HL-60 (cell line): ENCODE measurements around the gene SAE1.

Source experiments
- DNase-seq, 2 experiments: peaks; one replicate each; pipeline ENCODE4 v3.0.0-alpha.2; 2010 to 2020; ENCODE audit warnings: low read depth in 1 of 2, low spot score in 1 of 2
- H3K27ac ChIP-seq: fragments of 250-450 bp; sonication (Bioruptor Pico); replicated peaks from 2 replicates; pipeline ENCODE4 v1.5.1; 2020; ENCODE audit warnings: mild to moderate bottlenecking, moderate library complexity
- H3K27me3 ChIP-seq: fragments of 250-450 bp; sonication (Bioruptor Pico); 2 replicates; pipeline ENCODE4 v1.5.1; 2021; ENCODE audit warnings: mild to moderate bottlenecking, moderate library complexity; ENCODE audit not compliant: insufficient read depth, poor library complexity, severe bottlenecking
- H3K4me3 ChIP-seq: replicated peaks from 2 replicates; pipeline ENCODE4 v1.5.1; 2011; ENCODE audit warnings: mild to moderate bottlenecking, control low read depth, low read length; ENCODE audit not compliant: insufficient read depth
- CTCF ChIP-seq: IDR thresholded peaks from one replicate; pipeline ENCODE4 v1.5.1; 2011; ENCODE audit warnings: low read length, control low read depth, inconsistent platforms; ENCODE audit not compliant: insufficient read depth
- GABPA ChIP-seq: IDR thresholded peaks from 2 replicates; pipeline ENCODE4 v1.6.1; 2012; ENCODE audit warnings: low read depth
- POLR2AphosphoS5 ChIP-seq: IDR thresholded peaks from 2 replicates; pipeline ENCODE4 v1.6.1; 2012; ENCODE audit warnings: low read depth
- SPI1 ChIP-seq: IDR thresholded peaks from 2 replicates; pipeline ENCODE4 v1.6.1; 2012; ENCODE audit warnings: low read depth, mild to moderate bottlenecking, borderline replicate concordance
- TF ChIP-seq, protein P1 (sequence below): IDR thresholded peaks from 2 replicates; pipeline ENCODE4 v1.6.1; 2012; ENCODE audit warnings: low read depth; ENCODE audit not compliant: insufficient replicate concordance

The SAE1 gene

GRCh38 chr19:47236072-47236675 is 105.5 kb downstream of the SAE1 start:
- TF ChIP-seq GABPA (no peak), SPI1 (no peak), POLR2AphosphoS5 (no peak), CTCF (no peak)
- TF ChIP-seq, protein P1, sequence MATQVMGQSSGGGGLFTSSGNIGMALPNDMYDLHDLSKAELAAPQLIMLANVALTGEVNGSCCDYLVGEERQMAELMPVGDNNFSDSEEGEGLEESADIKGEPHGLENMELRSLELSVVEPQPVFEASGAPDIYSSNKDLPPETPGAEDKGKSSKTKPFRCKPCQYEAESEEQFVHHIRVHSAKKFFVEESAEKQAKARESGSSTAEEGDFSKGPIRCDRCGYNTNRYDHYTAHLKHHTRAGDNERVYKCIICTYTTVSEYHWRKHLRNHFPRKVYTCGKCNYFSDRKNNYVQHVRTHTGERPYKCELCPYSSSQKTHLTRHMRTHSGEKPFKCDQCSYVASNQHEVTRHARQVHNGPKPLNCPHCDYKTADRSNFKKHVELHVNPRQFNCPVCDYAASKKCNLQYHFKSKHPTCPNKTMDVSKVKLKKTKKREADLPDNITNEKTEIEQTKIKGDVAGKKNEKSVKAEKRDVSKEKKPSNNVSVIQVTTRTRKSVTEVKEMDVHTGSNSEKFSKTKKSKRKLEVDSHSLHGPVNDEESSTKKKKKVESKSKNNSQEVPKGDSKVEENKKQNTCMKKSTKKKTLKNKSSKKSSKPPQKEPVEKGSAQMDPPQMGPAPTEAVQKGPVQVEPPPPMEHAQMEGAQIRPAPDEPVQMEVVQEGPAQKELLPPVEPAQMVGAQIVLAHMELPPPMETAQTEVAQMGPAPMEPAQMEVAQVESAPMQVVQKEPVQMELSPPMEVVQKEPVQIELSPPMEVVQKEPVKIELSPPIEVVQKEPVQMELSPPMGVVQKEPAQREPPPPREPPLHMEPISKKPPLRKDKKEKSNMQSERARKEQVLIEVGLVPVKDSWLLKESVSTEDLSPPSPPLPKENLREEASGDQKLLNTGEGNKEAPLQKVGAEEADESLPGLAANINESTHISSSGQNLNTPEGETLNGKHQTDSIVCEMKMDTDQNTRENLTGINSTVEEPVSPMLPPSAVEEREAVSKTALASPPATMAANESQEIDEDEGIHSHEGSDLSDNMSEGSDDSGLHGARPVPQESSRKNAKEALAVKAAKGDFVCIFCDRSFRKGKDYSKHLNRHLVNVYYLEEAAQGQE: no peak
- Histone ChIP-seq H3K27me3 (peaks cover 33% of the 10 kb centered on the region), H3K27ac (no peak overlapping the region), H3K4me3 (no peak overlapping the region)
- no peak for DNase-seq

GRCh38 chr19:47239152-47239551 is 108.5 kb downstream of the SAE1 start:
- TF ChIP-seq CTCF (no peak), GABPA (no peak), POLR2AphosphoS5 (no peak), SPI1 (no peak)
- TF ChIP-seq, protein P1: no peak
- Histone ChIP-seq H3K27me3 (peaks cover 39% of the 10 kb centered on the region), H3K4me3 (no peak overlapping the region), H3K27ac (no peak overlapping the region)
- no peak for DNase-seq

GRCh38 chr19:47239610-47240296 is 109.1 kb downstream of the SAE1 start:
- peaks cover 39% of the 10 kb centered on the region for H3K27me3 ChIP-seq
- H3K27ac ChIP-seq: no peak overlapping the region
- no peak for DNase-seq
- TF ChIP-seq, protein P1: no peak
- no peak for TF ChIP-seq GABPA
- TF ChIP-seq CTCF: no peak
- TF ChIP-seq SPI1: no peak
- H3K4me3 ChIP-seq: no peak overlapping the region
